Measurements from ENCODE around the gene SAMD4B. TPM values are rescaled to one million over a fixed set of nuclear protein-coding genes. Genes with fewer than 3 reads are reported as not detected.

The SAMD4B gene
- total and polyA plus RNA-seq, 2 of the 8 experiments (the other 6 are each of a cell fraction or from before 2014, with no cell fraction given), result 137 to 158 TPM

- Histone ChIP-seq H4K91ac (replicated peaks; ENCODE audit: insufficient read length, low read length) (no peak overlapping the region), H3K27ac (ENCODE audit: low read depth, low read length) (no peak overlapping the region), H3K4ac (replicated peaks; ENCODE audit: insufficient read length, low read depth, low read length) (no peak overlapping the region), H4K5ac (ENCODE audit: insufficient read length, low read depth, low read length) (no peak overlapping the region), H3K4me2 (ENCODE audit: insufficient read depth in 1 of 2, low read depth in 2 of 2, low read length in 2 of 2) (no peak overlapping the region), H3K79me1 (ENCODE audit: low read depth, low read length) (no peaks in the 10 kb centered on the region), H3K9ac (replicated peaks in 1 of 4; ENCODE audit: extremely low read depth in 1 of 4, low read depth in 3 of 4, low read length in 3 of 4) (no peak overlapping the region), H3K56ac (replicated peaks; ENCODE audit: insufficient read length, low read depth, low read length) (no peak overlapping the region), H2BK5ac (ENCODE audit: low read depth, low read length) (no peak overlapping the region), H2BK120ac (replicated peaks; ENCODE audit: low read depth, low read length) (no peak overlapping the region), H3K23ac (ENCODE audit: insufficient read length) (no peak overlapping the region), H3K14ac (ENCODE audit: insufficient read length) (no peak overlapping the region), H4K8ac (ENCODE audit: extremely low read depth, insufficient read depth, low read length) (no peak overlapping the region), H3K4me3 (ENCODE audit: extremely low read depth in 1 of 4, insufficient read depth in 2 of 4, low read depth in 3 of 4, low read length in 4 of 4) (no peak overlapping the region), H2BK15ac (ENCODE audit: low read length) (no peak overlapping the region), H2AFZ (ENCODE audit: low read length) (no peak overlapping the region), H2BK20ac (ENCODE audit: low read length) (no peak overlapping the region), H3K23me2 (ENCODE audit: low read depth, low read length) (no peaks in the 10 kb centered on the region), H3K9me3 (ENCODE audit: insufficient read depth in 2 of 2, low read depth in 1 of 2, low read length in 1 of 2) (no peaks in the 10 kb centered on the region), H4K20me1 (replicated peaks in 1 of 2; ENCODE audit: control insufficient read depth in 1 of 2, insufficient read depth in 2 of 2, low read length in 2 of 2) (peaks cover 1 to 7% of the 10 kb centered on the region in 2 experiments), H3K18ac (ENCODE audit: extremely low read depth, low read length) (no peak overlapping the region), H2AK5ac (ENCODE audit: low read depth, low read length) (no peak overlapping the region), H3K4me1 (replicated peaks in 1 of 4; ENCODE audit: control insufficient read depth in 3 of 4, insufficient read depth in 4 of 4, low read length in 3 of 4) (no peaks in the 10 kb centered on the region), H3K79me2 (ENCODE audit: control insufficient read depth in 1 of 2, insufficient read depth in 2 of 2, low read length in 2 of 2) (no peaks in the 10 kb centered on the region), H2BK12ac (ENCODE audit: low read depth, low read length) (no peak overlapping the region), H3K36me3 (ENCODE audit: control insufficient read depth in 2 of 4, insufficient read depth in 4 of 4, low read length in 3 of 4) (peaks cover 32 to 66% (median 48%) of the 10 kb centered on the region in 4 experiments), H3K27me3 (replicated peaks in 1 of 4; ENCODE audit: control insufficient read depth in 3 of 4, extremely low read depth in 1 of 4, insufficient read depth in 3 of 4, low read length in 3 of 4) (no peaks in the 10 kb centered on the region)
- no peak for FAIRE-seq
- TF ChIP-seq SP2 (IDR thresholded peaks at IDR 0.05; ENCODE audit: low read length) (no peak), TAF7 (optimal IDR thresholded peaks at IDR 0.05; ENCODE audit: borderline replicate concordance, low read depth, low read length) (no peak), SUZ12 (IDR thresholded peaks at IDR 0.05; ENCODE audit: low read length) (no peak), KDM1A (IDR thresholded peaks at IDR 0.05; ENCODE audit: borderline replicate concordance, low read length) (no peak), SIRT6 (IDR thresholded peaks at IDR 0.05; ENCODE audit: low read length) (no peak), USF2 (IDR thresholded peaks at IDR 0.05; ENCODE audit: low read length) (no peak), SAP30 (IDR thresholded peaks at IDR 0.05; ENCODE audit: insufficient read depth, insufficient replicate concordance, low read length) (no peak), RXRA (IDR thresholded peaks at IDR 0.05; ENCODE audit: insufficient read depth, low read depth, low read length) (no peak), CREB1 (IDR thresholded peaks at IDR 0.05) (no peak), HDAC6 (IDR thresholded peaks at IDR 0.05; ENCODE audit: low read depth, low read length) (no peak), CBX8 (IDR thresholded peaks at IDR 0.05; ENCODE audit: borderline replicate concordance, low read depth, low read length) (no peak), RNF2 (IDR thresholded peaks at IDR 0.05; ENCODE audit: borderline replicate concordance, low read depth, low read length, missing control alignments, poor library complexity, severe bottlenecking) (no peak)
- ChIA-PET POLR2A (ENCODE audit: partially characterized antibody) (interaction anchor here (1.4 to 4.9 kb wide), 5 partner anchors 10 to 36 kb away, joined by 4 to 18 read pairs (median 7); partner anchors contain the start of genes MED29 and PAF1), CTCF (ENCODE audit: partially characterized antibody) (interaction anchor here (0.7 to 1.8 kb wide), 4 partner anchors 9 to 143 kb away, joined by 3 to 8 read pairs (median 3); no protein-coding TSS in a partner anchor)
- 93% methylated on average over 5 of the region's 5 CpGs; no CpG with 5 or more reads in 1 of the 2 experiments for WGBS, 2 experiments (ENCODE audit: extremely low coverage in 1 of 2, insufficient coverage in 1 of 2, insufficient read length in 1 of 2, insufficient replicate concordance in 2 of 2, low coverage in 1 of 2, low lambda C conversion rate in 2 of 2, missing lambda C conversion rate in 1 of 2)
- no peak for DNase-seq (ENCODE audit: low read depth in 1 of 2, low spot score in 2 of 2)
Observed at GRCh38 chr19:39355253-39355652, 13.0 kb downstream of the SAMD4B start.

All from H1 (cell line).